H9 (cell line): ENCODE results near the gene CYP27A1. TPM values are rescaled to one million over a fixed set of nuclear protein-coding genes. Genes with fewer than 3 reads are reported as not detected.

Experiments used
- DNase-seq: peaks from one replicate; pipeline ENCODE4 v3.0.0-alpha.2; 2017
- H2AFZ ChIP-seq: one replicate; pipeline ENCODE4 v1.6.1; 2013; ENCODE audit warnings: mild to moderate bottlenecking, low read length, control low read depth, moderate library complexity
- H2AK5ac ChIP-seq: 2 replicates; pipeline ENCODE4 v1.6.1; 2013; ENCODE audit warnings: low read length, control low read depth, mixed read lengths; ENCODE audit not compliant: insufficient read length
- H2BK120ac ChIP-seq: one replicate; pipeline ENCODE4 v1.6.1; 2013; ENCODE audit warnings: low read depth, mild to moderate bottlenecking, low read length, control low read depth, inconsistent platforms; ENCODE audit not compliant: poor library complexity, severe bottlenecking
- H2BK12ac ChIP-seq: 2 replicates; pipeline ENCODE4 v1.6.1; 2013; ENCODE audit warnings: low read length, control low read depth, mixed read lengths, low read depth; ENCODE audit not compliant: insufficient read length
- H2BK15ac ChIP-seq: 2 replicates; pipeline ENCODE4 v1.6.1; 2013; ENCODE audit warnings: low read depth, low read length, control low read depth
- H2BK20ac ChIP-seq: one replicate; pipeline ENCODE4 v1.6.1; 2013; ENCODE audit warnings: low read depth, mild to moderate bottlenecking, low read length, control low read depth, inconsistent platforms; ENCODE audit not compliant: poor library complexity, severe bottlenecking
- H2BK5ac ChIP-seq: 2 replicates; pipeline ENCODE4 v1.6.1; 2013; ENCODE audit warnings: low read length, control low read depth, mixed read lengths; ENCODE audit not compliant: insufficient read length
- H3K14ac ChIP-seq: 2 replicates; pipeline ENCODE4 v1.6.1; 2013; ENCODE audit warnings: low read length, control low read depth; ENCODE audit not compliant: insufficient read depth
- H3K18ac ChIP-seq: 2 replicates; pipeline ENCODE4 v1.6.1; 2013; ENCODE audit warnings: low read depth, mild to moderate bottlenecking, mixed read lengths, low read length, control low read depth; ENCODE audit not compliant: insufficient read length
- H3K23ac ChIP-seq: 2 replicates; pipeline ENCODE4 v1.6.1; 2013; ENCODE audit warnings: low read length, control low read depth, mixed read lengths, low read depth; ENCODE audit not compliant: insufficient read length
- H3K23me2 ChIP-seq: 2 replicates; pipeline ENCODE4 v1.6.1; 2013; ENCODE audit warnings: low read depth, mild to moderate bottlenecking, mixed read lengths, low read length, control low read depth; ENCODE audit not compliant: insufficient read length, poor library complexity, severe bottlenecking
- H3K27ac ChIP-seq: 2 replicates; pipeline ENCODE4 v1.5.1; 2013; ENCODE audit warnings: low read length, control low read depth, mixed read lengths, low read depth; ENCODE audit not compliant: insufficient read length
- H3K27me3 ChIP-seq: 2 replicates; pipeline ENCODE4 v1.6.1; 2013; ENCODE audit warnings: low read length, control low read depth, inconsistent platforms; ENCODE audit not compliant: insufficient read depth
- H3K4ac ChIP-seq: 2 replicates; pipeline ENCODE4 v1.6.1; 2013; ENCODE audit warnings: low read depth, mild to moderate bottlenecking, control low read depth, inconsistent platforms, low read length, moderate library complexity
- H3K4me1 ChIP-seq: 2 replicates; pipeline ENCODE4 v1.6.1; 2013; ENCODE audit warnings: low read length, control low read depth, inconsistent platforms; ENCODE audit not compliant: insufficient read depth
- H3K4me2 ChIP-seq: 2 replicates; pipeline ENCODE4 v1.6.1; 2013; ENCODE audit warnings: low read length, control low read depth, mixed read lengths; ENCODE audit not compliant: insufficient read length, insufficient read depth
- H3K56ac ChIP-seq: 2 replicates; pipeline ENCODE4 v1.6.1; 2013; ENCODE audit warnings: low read depth, mild to moderate bottlenecking, mixed read lengths, low read length, control low read depth; ENCODE audit not compliant: insufficient read length
- H3K79me1 ChIP-seq: 2 replicates; pipeline ENCODE4 v1.6.1; 2013; ENCODE audit warnings: low read depth, mild to moderate bottlenecking, moderate library complexity, low read length, control low read depth, inconsistent platforms; ENCODE audit not compliant: insufficient read depth, poor library complexity, severe bottlenecking
- H3K79me2 ChIP-seq: 2 replicates; pipeline ENCODE4 v1.6.1; 2013; ENCODE audit warnings: low read length, control low read depth, inconsistent platforms; ENCODE audit not compliant: insufficient read depth
- H3K9ac ChIP-seq: 2 replicates; pipeline ENCODE4 v1.6.1; 2013; ENCODE audit warnings: low read length, control low read depth, mixed read lengths; ENCODE audit not compliant: insufficient read length; ENCODE audit errors: extremely low read depth
- H3K9me3 ChIP-seq: one replicate; pipeline ENCODE4 v1.6.1; 2013; ENCODE audit warnings: low read depth, low read length, inconsistent platforms; ENCODE audit not compliant: control insufficient read depth
- H3T11ph ChIP-seq: one replicate; pipeline ENCODE4 v1.6.1; 2013; ENCODE audit warnings: mild to moderate bottlenecking, low read length, control low read depth, inconsistent platforms
- H4K20me1 ChIP-seq: one replicate; pipeline ENCODE4 v1.6.1; 2013; ENCODE audit not compliant: control insufficient read depth, insufficient read length, insufficient read depth
- H4K5ac ChIP-seq: 2 replicates; pipeline ENCODE4 v1.6.1; 2013; ENCODE audit warnings: low read depth, mild to moderate bottlenecking, mixed read lengths, low read length, control low read depth; ENCODE audit not compliant: insufficient read length
- H4K8ac ChIP-seq: replicated peaks from 2 replicates; pipeline ENCODE4 v1.6.1; 2013; ENCODE audit warnings: low read length, control low read depth, mixed read lengths, low read depth; ENCODE audit not compliant: insufficient read length
- H4K91ac ChIP-seq: 2 replicates; pipeline ENCODE4 v1.6.1; 2013; ENCODE audit warnings: low read depth, mild to moderate bottlenecking, moderate library complexity, mixed read lengths, low read length, control low read depth; ENCODE audit not compliant: insufficient read length
- H3K27ac Mint-ChIP-seq, 3 experiments: 2 replicates in 2 of 3; 3 replicates in 1 of 3; pipeline ENCODE4 v1.8.0; 2020 to 2021; ENCODE audit warnings: mixed read lengths in 3 of 3, mild to moderate bottlenecking in 1 of 3, moderate library complexity in 1 of 3
- H3K27me3 Mint-ChIP-seq: 2 replicates; pipeline ENCODE4 v1.8.0; 2021; ENCODE audit warnings: low read depth, mild to moderate bottlenecking, moderate library complexity, mixed read lengths
- H3K36me3 Mint-ChIP-seq, 3 experiments: 2 replicates in 2 of 3; 3 replicates in 1 of 3; pipeline ENCODE4 v1.8.0; 2020 to 2021; ENCODE audit warnings: low read depth in 3 of 3, mixed read lengths in 3 of 3; ENCODE audit not compliant: insufficient read depth in 1 of 3
- H3K4me1 Mint-ChIP-seq, 2 experiments: 2 replicates each; pipeline ENCODE4 v1.8.0; 2020; ENCODE audit warnings: mixed read lengths in 2 of 2
- H3K4me3 Mint-ChIP-seq, 2 experiments: 2 replicates in 1 of 2; 3 replicates in 1 of 2; pipeline ENCODE4 v1.8.0; 2020 to 2021; ENCODE audit warnings: mild to moderate bottlenecking in 2 of 2, mixed read lengths in 2 of 2, moderate library complexity in 1 of 2
- H3K9me3 Mint-ChIP-seq, 2 experiments: 2 replicates in 1 of 2; 3 replicates in 1 of 2; pipeline ENCODE4 v1.8.0; 2020; ENCODE audit warnings: mild to moderate bottlenecking in 2 of 2, mixed read lengths in 2 of 2, moderate library complexity in 1 of 2
- WGBS: extraction: QIAGEN DNeasy Blood & Tissue Kit; methylation state at CpG from one replicate; pipeline ENCODE4 v1.1.7; 2013; ENCODE audit warnings: missing lambda C conversion rate, low lambda C conversion rate, mixed read lengths; ENCODE audit not compliant: insufficient read length; ENCODE audit errors: extremely low coverage; 5-methylcytosine and 5-hydroxymethylcytosine counted together
- total RNA-seq: library from RNA; stranded (reverse); gene quantifications from 2 replicates; pipeline ENCODE4 v1.2.1, GENCODE V29; 2021
- TF ChIP-seq, protein P1 (sequence below): fragments of 200-600 bp; sonication (generic); conservative IDR thresholded peaks from 3 replicates; pipeline ENCODE4 v1.8.0; 2021; ENCODE audit warnings: antibody characterized with exemption, mild to moderate bottlenecking

Gene CYP27A1
- total RNA-seq, 1 experiment from 2014 or later = 3.1 TPM

DNA sequence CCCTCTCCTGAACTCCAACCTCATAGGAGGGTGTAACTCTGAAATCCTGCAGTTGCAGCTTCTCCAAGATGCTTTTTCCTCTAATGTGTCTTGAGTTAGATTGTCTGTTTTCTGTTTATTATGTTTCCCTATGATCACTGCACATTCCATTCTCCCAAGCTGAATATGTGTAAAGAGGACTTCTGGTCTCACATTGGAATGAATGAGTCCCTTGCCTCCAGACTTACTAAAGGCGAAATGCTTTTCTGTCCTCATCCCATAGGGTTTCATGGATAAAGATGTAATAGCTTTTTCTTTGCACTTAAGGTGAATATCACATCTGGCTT, 35.5 kb upstream of the CYP27A1 start:
- Histone ChIP-seq H3K23ac (no peak overlapping the region), H2AK5ac (no peak overlapping the region), H3K14ac (no peak overlapping the region), H3K4me1 (no peaks in the 10 kb centered on the region), H3K4ac (no peak overlapping the region), H4K8ac (no peak overlapping the region), H3K23me2 (no peaks in the 10 kb centered on the region), H2BK120ac (no peak overlapping the region), H2BK12ac (no peak overlapping the region), H2BK5ac (no peak overlapping the region), H3K4me2 (no peak overlapping the region), H2AFZ (no peak overlapping the region), H4K20me1 (no peaks in the 10 kb centered on the region), H3K9me3 (no peaks in the 10 kb centered on the region), H3K27me3 (no peaks in the 10 kb centered on the region), H4K5ac (no peak overlapping the region), H3K79me1 (no peaks in the 10 kb centered on the region), H3K18ac (no peak overlapping the region), H4K91ac (no peak overlapping the region), H3K56ac (no peak overlapping the region), H2BK20ac (no peak overlapping the region), H3K9ac (no peak overlapping the region), H3K27ac (no peak overlapping the region), H2BK15ac (no peak overlapping the region), H3T11ph (no peak overlapping the region), H3K79me2 (no peaks in the 10 kb centered on the region)
- H3K4me1 Mint-ChIP-seq = no peaks in the 10 kb centered on the region
- DNase-seq = no peak
- no CpG with 5 or more reads among the region's 1 CpG for WGBS
- no peak overlapping the region for H3K4me3 Mint-ChIP-seq
- no peaks in the 10 kb centered on the region for H3K27me3 Mint-ChIP-seq
- TF ChIP-seq, protein P1, sequence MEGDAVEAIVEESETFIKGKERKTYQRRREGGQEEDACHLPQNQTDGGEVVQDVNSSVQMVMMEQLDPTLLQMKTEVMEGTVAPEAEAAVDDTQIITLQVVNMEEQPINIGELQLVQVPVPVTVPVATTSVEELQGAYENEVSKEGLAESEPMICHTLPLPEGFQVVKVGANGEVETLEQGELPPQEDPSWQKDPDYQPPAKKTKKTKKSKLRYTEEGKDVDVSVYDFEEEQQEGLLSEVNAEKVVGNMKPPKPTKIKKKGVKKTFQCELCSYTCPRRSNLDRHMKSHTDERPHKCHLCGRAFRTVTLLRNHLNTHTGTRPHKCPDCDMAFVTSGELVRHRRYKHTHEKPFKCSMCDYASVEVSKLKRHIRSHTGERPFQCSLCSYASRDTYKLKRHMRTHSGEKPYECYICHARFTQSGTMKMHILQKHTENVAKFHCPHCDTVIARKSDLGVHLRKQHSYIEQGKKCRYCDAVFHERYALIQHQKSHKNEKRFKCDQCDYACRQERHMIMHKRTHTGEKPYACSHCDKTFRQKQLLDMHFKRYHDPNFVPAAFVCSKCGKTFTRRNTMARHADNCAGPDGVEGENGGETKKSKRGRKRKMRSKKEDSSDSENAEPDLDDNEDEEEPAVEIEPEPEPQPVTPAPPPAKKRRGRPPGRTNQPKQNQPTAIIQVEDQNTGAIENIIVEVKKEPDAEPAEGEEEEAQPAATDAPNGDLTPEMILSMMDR = no peak
- no peak overlapping the region for H3K27ac Mint-ChIP-seq
- H3K9me3 Mint-ChIP-seq = no peaks in the 10 kb centered on the region
- H3K36me3 Mint-ChIP-seq = peaks cover 51 to 89% (median 70%) of the 10 kb centered on the region in 3 experiments
